PC-9 (cell line): ENCODE measurements around the gene MPPE1. TPM values are rescaled to one million over a fixed set of nuclear protein-coding genes. Genes with fewer than 3 reads are reported as not detected.
A peak's percentile ranks its signal among the peaks of the same experiment; 100 is the strongest.

Experiments
- BruUV-seq: library from RNA; stranded (reverse); fragments of 400-500 nt; replicated peaks from 2 replicates; lab custom pipeline; 2021; lab: Mats Ljungman, UMichigan
- CTCF ChIA-PET: fragments of 300-600 bp; sonication (Branson Sonifier 250); formaldehyde crosslinking; loops from one replicate; lab custom pipeline; 2022; ENCODE audit warnings: antibody characterized with exemption; lab: Charles Lee
- POLR2A ChIA-PET: fragments of 300-600 bp; sonication (Branson Sonifier 250); formaldehyde crosslinking; loops from one replicate; lab custom pipeline; 2022; ENCODE audit warnings: antibody characterized with exemption; ENCODE audit not compliant: unreplicated experiment; lab: Charles Lee
- DNase-seq, 2 experiments: peaks; one replicate each; pipeline versions ENCODE4 v3.0.0 to v3.0.0-alpha.2; 2015 to 2022; ENCODE audit warnings: mixed read lengths in 1 of 2
- H2AFZ ChIP-seq: fragments of 200-600 bp; sonication (generic); 2 replicates; pipeline ENCODE4 v1.8.1; 2017; ENCODE audit warnings: antibody characterized with exemption
- H3F3A ChIP-seq: fragments of 200-600 bp; sonication (generic); 2 replicates; pipeline ENCODE4 v1.8.1; 2017; ENCODE audit warnings: antibody characterized with exemption, mild to moderate bottlenecking, low read depth; ENCODE audit not compliant: insufficient read depth
- H3K27ac ChIP-seq: fragments of 200-600 bp; sonication (generic); 2 replicates; pipeline ENCODE4 v1.6.1; 2016; ENCODE audit warnings: mixed run types
- H3K27me3 ChIP-seq: fragments of 200-600 bp; sonication (generic); 2 replicates; pipeline ENCODE4 v1.6.1; 2016; ENCODE audit warnings: low read depth, mixed run types; ENCODE audit not compliant: insufficient read depth
- H3K36me3 ChIP-seq: fragments of 200-600 bp; sonication (generic); 2 replicates; pipeline ENCODE4 v1.6.1; 2016; ENCODE audit warnings: low read depth, mixed run types
- H3K4me1 ChIP-seq: fragments of 200-600 bp; sonication (generic); replicated peaks from 2 replicates; pipeline ENCODE4 v1.6.1; 2016; ENCODE audit warnings: mixed run types; ENCODE audit not compliant: insufficient read depth
- H3K4me2 ChIP-seq: fragments of 200-600 bp; sonication (generic); 2 replicates; pipeline ENCODE4 v1.6.1; 2017; ENCODE audit warnings: mixed run types
- H3K4me3 ChIP-seq: fragments of 200-600 bp; sonication (generic); 2 replicates; pipeline ENCODE4 v1.6.1; 2016; ENCODE audit warnings: mixed run types
- H3K79me2 ChIP-seq: fragments of 200-600 bp; sonication (generic); 2 replicates; pipeline ENCODE4 v1.6.1; 2017; ENCODE audit warnings: low read depth, mixed run types
- H3K9me2 ChIP-seq: fragments of 200-600 bp; sonication (generic); 2 replicates; pipeline ENCODE4 v1.8.1; 2017; ENCODE audit warnings: mild to moderate bottlenecking; ENCODE audit not compliant: insufficient read depth
- H3K9me3 ChIP-seq: fragments of 200-600 bp; sonication (generic); 2 replicates; pipeline ENCODE4 v1.8.1; 2016; ENCODE audit warnings: low read depth; ENCODE audit not compliant: insufficient read depth
- H4K20me1 ChIP-seq: fragments of 200-600 bp; sonication (generic); 2 replicates; pipeline ENCODE4 v1.8.1; 2017; ENCODE audit not compliant: insufficient read depth
- EZH2 ChIP-seq: fragments of 200-600 bp; sonication (generic); IDR thresholded peaks from 2 replicates; pipeline ENCODE4 v1.8.0; 2017; ENCODE audit warnings: antibody characterized with exemption, low read depth
- intact Hi-C: fragments of 100-400 bp; cut with micrococcal nuclease; formaldehyde crosslinking; loops from one replicate; pipeline ENCODE4 v1.10.0; 2022; ENCODE audit not compliant: unreplicated experiment
- total RNA-seq: library from RNA; stranded (reverse); gene quantifications from 2 replicates; pipeline ENCODE4 v1.2.3, GENCODE V29; 2021
- TF ChIP-seq, protein P1 (sequence below): fragments of 200-600 bp; sonication (generic); conservative IDR thresholded peaks from 2 replicates; pipeline ENCODE4 v1.6.1; 2017; ENCODE audit warnings: mixed run types, antibody characterized with exemption, mild to moderate bottlenecking, moderate library complexity

The MPPE1 gene
- total RNA-seq, 1 experiment from 2014 or later: 40.7 TPM

DNA sequence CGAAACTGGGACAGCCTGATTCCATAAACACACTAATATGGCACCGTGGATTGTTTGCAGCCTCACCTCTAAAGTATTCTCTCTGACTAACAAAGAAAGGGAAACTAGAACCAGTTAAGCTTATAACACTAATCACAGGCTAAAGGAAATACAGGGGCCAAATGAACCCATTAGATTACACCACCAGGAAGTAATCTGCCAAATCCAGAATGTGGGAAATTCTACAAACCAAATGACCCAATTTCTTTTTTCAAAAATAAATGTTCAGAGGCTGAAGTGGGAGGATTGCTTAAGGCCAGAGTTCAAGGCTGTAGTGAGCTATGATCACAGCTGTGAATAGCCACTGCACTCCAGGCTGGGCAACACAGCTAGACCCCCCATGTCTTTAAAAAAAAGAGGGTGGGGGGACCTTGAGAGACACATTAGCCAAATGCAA is 1.5 kb upstream of the MPPE1 start:
- 0 out of 2 replicates have a peak, but pooled peaks cover 9% of the 10 kb centered on the region for H3K79me2 ChIP-seq
- intact Hi-C loops: loop anchor here (2.0 to 10.0 kb wide), 3 partner anchors 37 to 105 kb away; partner anchors contain the start of gene IMPA2
- CTCF ChIA-PET: interaction anchor here (1.5 kb wide), 1 partner anchor 72 kb away, joined by 6 read pairs; the partner anchor contains the start of gene IMPA2
- H2AFZ ChIP-seq: peak overlapping the region; percentile 98
- DNase-seq: peak in 1 of 2 experiments; percentile 80
- no peaks in the 10 kb centered on the region for H4K20me1 ChIP-seq
- peak overlapping the region; percentile 72 for H3K27ac ChIP-seq
- peak overlapping the region; percentile 84; the same call in 1 of the 2 replicates for H3K4me3 ChIP-seq
- H3K27me3 ChIP-seq: no peaks in the 10 kb centered on the region
- H3F3A ChIP-seq: peaks cover 14% of the 10 kb centered on the region; the same call in 1 of the 2 replicates
- H3K36me3 ChIP-seq: peaks cover 7% of the 10 kb centered on the region; the same call in 1 of the 2 replicates
- no peaks in the 10 kb centered on the region for H3K9me3 ChIP-seq
- H3K9me2 ChIP-seq: no peaks in the 10 kb centered on the region
- no peak for TF ChIP-seq EZH2
- TF ChIP-seq, protein P1, sequence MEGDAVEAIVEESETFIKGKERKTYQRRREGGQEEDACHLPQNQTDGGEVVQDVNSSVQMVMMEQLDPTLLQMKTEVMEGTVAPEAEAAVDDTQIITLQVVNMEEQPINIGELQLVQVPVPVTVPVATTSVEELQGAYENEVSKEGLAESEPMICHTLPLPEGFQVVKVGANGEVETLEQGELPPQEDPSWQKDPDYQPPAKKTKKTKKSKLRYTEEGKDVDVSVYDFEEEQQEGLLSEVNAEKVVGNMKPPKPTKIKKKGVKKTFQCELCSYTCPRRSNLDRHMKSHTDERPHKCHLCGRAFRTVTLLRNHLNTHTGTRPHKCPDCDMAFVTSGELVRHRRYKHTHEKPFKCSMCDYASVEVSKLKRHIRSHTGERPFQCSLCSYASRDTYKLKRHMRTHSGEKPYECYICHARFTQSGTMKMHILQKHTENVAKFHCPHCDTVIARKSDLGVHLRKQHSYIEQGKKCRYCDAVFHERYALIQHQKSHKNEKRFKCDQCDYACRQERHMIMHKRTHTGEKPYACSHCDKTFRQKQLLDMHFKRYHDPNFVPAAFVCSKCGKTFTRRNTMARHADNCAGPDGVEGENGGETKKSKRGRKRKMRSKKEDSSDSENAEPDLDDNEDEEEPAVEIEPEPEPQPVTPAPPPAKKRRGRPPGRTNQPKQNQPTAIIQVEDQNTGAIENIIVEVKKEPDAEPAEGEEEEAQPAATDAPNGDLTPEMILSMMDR: no peak
- BruUV-seq: no TSS peak
- H3K4me2 ChIP-seq: peak overlapping the region; percentile 86
- peaks cover 15% of the 10 kb centered on the region for H3K4me1 ChIP-seq
- POLR2A ChIA-PET: interaction anchor here (0.6 to 0.7 kb wide), 2 partner anchors 33 to 180 kb away, joined by 8 to 13 read pairs; no protein-coding TSS in a partner anchor

DNA sequence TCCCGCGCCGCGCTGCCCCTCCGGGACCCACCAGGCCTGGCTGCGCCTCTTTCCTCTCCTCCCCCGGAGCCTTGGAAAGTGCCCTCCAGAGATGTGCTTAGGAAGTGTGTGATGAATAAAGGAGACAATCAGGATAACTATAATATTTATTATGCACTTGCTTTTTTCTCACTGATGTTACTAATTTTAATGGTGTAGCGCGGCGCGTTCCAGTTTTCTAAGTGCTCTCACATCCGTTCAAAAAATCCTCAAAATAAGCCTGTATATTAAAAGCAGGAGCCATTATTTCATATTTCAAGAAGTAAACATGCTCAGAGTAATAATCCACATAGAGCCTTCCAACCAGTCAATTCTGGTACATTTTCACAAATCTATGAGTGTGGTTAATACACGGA is 941 bp upstream of the MPPE1 start:
- intact Hi-C loops: loop anchor here (2.0 to 10.0 kb wide), 3 partner anchors 38 to 104 kb away; partner anchors contain the start of gene IMPA2
- H3K4me1 ChIP-seq: peaks cover 15% of the 10 kb centered on the region
- BruUV-seq: no TSS peak
- H3K9me3 ChIP-seq: no peaks in the 10 kb centered on the region
- peaks cover 12% of the 10 kb centered on the region; the same call in 1 of the 2 replicates for H3F3A ChIP-seq
- H3K9me2 ChIP-seq: no peaks in the 10 kb centered on the region
- H3K4me2 ChIP-seq: peak overlapping the region; percentile 86
- peak overlapping the region; percentile 84 for H3K4me3 ChIP-seq
- CTCF ChIA-PET: interaction anchor here (1.5 kb wide), 1 partner anchor 72 kb away, joined by 6 read pairs; the partner anchor contains the start of gene IMPA2
- 0 out of 2 replicates have a peak, but pooled peaks cover 9% of the 10 kb centered on the region for H3K79me2 ChIP-seq
- no peak for DNase-seq
- no peaks in the 10 kb centered on the region for H4K20me1 ChIP-seq
- POLR2A ChIA-PET: interaction anchor here (0.5 to 0.7 kb wide), 3 partner anchors 34 to 72 kb away, joined by 3 to 13 read pairs (median 4); partner anchors contain the start of gene IMPA2
- peak overlapping the region; percentile 72 for H3K27ac ChIP-seq
- no peaks in the 10 kb centered on the region for H3K27me3 ChIP-seq
- H3K36me3 ChIP-seq: peaks cover 7% of the 10 kb centered on the region; the same call in 1 of the 2 replicates
- H2AFZ ChIP-seq: peak overlapping the region; percentile 98; the same call in 1 of the 2 replicates
- no peak for TF ChIP-seq EZH2
- TF ChIP-seq, protein P1: no peak

DNA sequence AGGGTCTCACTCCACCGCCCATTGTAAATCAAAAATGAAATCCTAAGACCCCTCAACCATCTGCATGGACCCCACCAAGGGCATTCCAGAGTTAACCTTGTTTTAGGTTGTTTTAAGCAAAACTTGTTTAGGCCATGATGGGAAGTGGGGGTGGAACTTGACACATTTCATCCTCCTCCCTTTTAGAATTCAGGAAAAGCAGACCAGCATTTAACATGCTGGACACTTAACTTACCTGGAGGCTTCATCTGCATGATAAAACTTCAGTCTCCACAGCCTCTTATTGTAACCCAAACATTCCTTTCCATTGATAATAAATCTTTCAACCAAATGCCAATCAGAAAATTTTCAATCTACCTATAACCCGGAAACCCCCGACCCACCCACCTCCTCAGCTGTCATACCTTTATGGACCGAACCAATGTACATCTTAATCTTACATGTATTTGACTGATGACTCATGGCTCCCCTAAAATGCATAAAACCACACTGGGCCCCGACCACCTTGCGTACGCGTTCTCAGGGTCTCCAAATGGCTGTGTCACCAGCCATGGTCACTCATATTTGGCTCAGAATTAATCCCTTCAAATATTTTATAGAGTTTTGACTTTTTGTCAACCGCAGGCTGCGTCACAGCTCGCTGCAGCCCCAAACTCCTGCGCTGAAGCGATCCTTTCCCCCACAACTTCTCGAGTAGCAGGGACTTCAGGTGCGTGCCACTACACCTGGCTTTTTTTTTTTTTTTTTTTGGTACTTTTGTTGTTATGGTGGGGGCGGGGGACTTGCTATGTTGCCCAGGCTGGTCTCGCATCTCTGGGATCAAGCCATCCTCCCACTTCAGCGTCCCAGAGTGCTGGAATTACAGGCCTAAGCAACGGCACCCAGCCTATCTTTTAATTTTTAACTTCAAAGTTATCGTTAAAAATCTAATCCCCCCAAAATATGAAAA is 917 bp downstream of the MPPE1 start:
- CTCF ChIA-PET: interaction anchor here (0.7 kb wide), 1 partner anchor 693 kb away, joined by 4 read pairs; no protein-coding TSS in a partner anchor
- H3K36me3 ChIP-seq: peaks cover 7% of the 10 kb centered on the region; the same call in 1 of the 2 replicates
- DNase-seq: no peak
- no peaks in the 10 kb centered on the region for H3K9me3 ChIP-seq
- H2AFZ ChIP-seq: peak overlapping the region; percentile 98
- no peak for TF ChIP-seq EZH2
- TF ChIP-seq, protein P1: no peak
- BruUV-seq: TSS peak; percentile 50
- H3K4me1 ChIP-seq: peaks cover 17% of the 10 kb centered on the region
- peaks cover 17% of the 10 kb centered on the region; the same call in 1 of the 2 replicates for H3F3A ChIP-seq
- peak overlapping the region; percentile 84 for H3K4me3 ChIP-seq
- intact Hi-C loops: loop anchor here (10.0 kb wide), 1 partner anchor 102 kb away; no protein-coding TSS in a partner anchor
- 0 out of 2 replicates have a peak, but pooled peaks cover 9% of the 10 kb centered on the region for H3K79me2 ChIP-seq
- peak overlapping the region; percentile 86 for H3K4me2 ChIP-seq
- H3K9me2 ChIP-seq: no peaks in the 10 kb centered on the region
- no peaks in the 10 kb centered on the region for H3K27me3 ChIP-seq
- H4K20me1 ChIP-seq: no peaks in the 10 kb centered on the region
- no peak overlapping the region for H3K27ac ChIP-seq
- POLR2A ChIA-PET: no interaction called here
